HG03139 (cell line): Measurements from ENCODE around the gene HEXIM1.
A peak's percentile ranks its signal among the peaks of the same experiment; 100 is the strongest.

Experiments used
- ATAC-seq: cut with Tn5 transposase; IDR thresholded peaks from one replicate; pipeline ENCODE4 v1.9.1; 2021; ENCODE audit not compliant: unreplicated experiment

HEXIM1 gene

GRCh38 chr17:45170931-45171337 is 22.7 kb downstream of the HEXIM1 start:
- no peak for ATAC-seq

GRCh38 chr17:45171338-45172231 is 23.3 kb downstream of the HEXIM1 start:
- no peak for ATAC-seq

- no peak for ATAC-seq
Observed at GRCh38 chr17:45172232-45172540, 23.9 kb downstream of the HEXIM1 start.

GRCh38 chr17:45172541-45173286 is 24.4 kb downstream of the HEXIM1 start:
- no peak for ATAC-seq

GRCh38 chr17:45175759-45176115 is 27.5 kb downstream of the HEXIM1 start:
- ATAC-seq, result no peak

GRCh38 chr17:45177563-45177962 is 29.3 kb downstream of the HEXIM1 start:
- no peak for ATAC-seq

GRCh38 chr17:45184144-45184543 is 35.9 kb downstream of the HEXIM1 start:
- ATAC-seq, result no peak

GRCh38 chr17:45186801-45187354 is 38.6 kb downstream of the HEXIM1 start:
- ATAC-seq, result no peak

GRCh38 chr17:45189009-45189408 is 40.7 kb downstream of the HEXIM1 start:
- no peak for ATAC-seq

- no peak for ATAC-seq
Observed at GRCh38 chr17:45190503-45191255, 42.4 kb downstream of the HEXIM1 start.

GRCh38 chr17:45195424-45195823 is 47.1 kb downstream of the HEXIM1 start:
- no peak for ATAC-seq

- ATAC-seq, result no peak
Observed at GRCh38 chr17:45197108-45197507, 48.8 kb downstream of the HEXIM1 start.

- ATAC-seq, result peak; percentile 75
Observed at GRCh38 chr17:45197555-45198334, 49.5 kb downstream of the HEXIM1 start.

- ATAC-seq, result no peak
Observed at GRCh38 chr17:45200701-45201100, 52.4 kb downstream of the HEXIM1 start.

- no peak for ATAC-seq
Observed at GRCh38 chr17:45201457-45201856, 53.2 kb downstream of the HEXIM1 start.
